Activated naive CD4-positive, alpha-beta T cell treated with anti-CD3 and anti-CD28 coated beads for 36 hours (primary cell): ENCODE measurements around the gene SLC4A7. TPM values are rescaled to one million over a fixed set of nuclear protein-coding genes. Genes with fewer than 3 reads are reported as not detected.

Experiments used
- CTCF ChIA-PET: fragments of 350-600 bp; sonication (Branson Sonifier 250); formaldehyde crosslinking; loops from one replicate; lab custom pipeline; 2021; ENCODE audit warnings: antibody characterized with exemption; lab: Charles Lee
- DNase-seq: peaks from one replicate; pipeline ENCODE4 v3.0.0-alpha.2; 2020
- H3K27ac Mint-ChIP-seq: one replicate; pipeline ENCODE4 v1.8.0; 2021; ENCODE audit warnings: mild to moderate bottlenecking, mixed read lengths
- H3K27me3 Mint-ChIP-seq: one replicate; pipeline ENCODE4 v1.8.0; 2021; ENCODE audit warnings: low read depth, mixed read lengths
- H3K36me3 Mint-ChIP-seq: one replicate; pipeline ENCODE4 v1.8.0; 2021; ENCODE audit warnings: low read depth, mixed read lengths
- H3K4me1 Mint-ChIP-seq: one replicate; pipeline ENCODE4 v1.8.0; 2021; ENCODE audit warnings: low read depth, mixed read lengths
- H3K4me3 Mint-ChIP-seq: one replicate; pipeline ENCODE4 v1.8.0; 2021; ENCODE audit warnings: mild to moderate bottlenecking, moderate library complexity, mixed read lengths
- H3K9me3 Mint-ChIP-seq: one replicate; pipeline ENCODE4 v1.8.0; 2021; ENCODE audit warnings: mixed read lengths
- intact Hi-C: fragments of 100-400 bp; cut with micrococcal nuclease; formaldehyde crosslinking; loops from one replicate; pipeline ENCODE4 v1.15.1; 2023
- total RNA-seq, 2 experiments: library from RNA; stranded (reverse); gene quantifications; one replicate each; pipeline ENCODE4 v1.2.3, GENCODE V29; 2021

The SLC4A7 gene
- total RNA-seq, 2 experiments from 2014 or later: 37.0 to 39.0 TPM

- no peaks in the 10 kb centered on the region for H3K36me3 Mint-ChIP-seq
- CTCF ChIA-PET: interaction anchor here (1.0 kb wide), 1 partner anchor 29 kb away, joined by 3 read pairs; no protein-coding TSS in a partner anchor
- H3K9me3 Mint-ChIP-seq: no peaks in the 10 kb centered on the region
- no peaks in the 10 kb centered on the region for H3K4me1 Mint-ChIP-seq
- H3K27ac Mint-ChIP-seq: no peak overlapping the region
- intact Hi-C loops: no loop called here
- no peaks in the 10 kb centered on the region for H3K27me3 Mint-ChIP-seq
- no peak for DNase-seq
- H3K4me3 Mint-ChIP-seq: no peak overlapping the region
These were observed 23.5 kb upstream of the SLC4A7 start for GRCh38 chr3:27507515-27508266.

- no peaks in the 10 kb centered on the region for H3K36me3 Mint-ChIP-seq
- intact Hi-C loops: no loop called here
- H3K27me3 Mint-ChIP-seq: no peaks in the 10 kb centered on the region
These were observed 22.9 kb upstream of the SLC4A7 start for GRCh38 chr3:27507111-27507510.

GRCh38 chr3:27504749-27505148 lies 20.6 kb upstream of the SLC4A7 start:
- Mint-ChIP-seq H3K4me1 (no peaks in the 10 kb centered on the region), H3K9me3 (no peaks in the 10 kb centered on the region), H3K36me3 (no peaks in the 10 kb centered on the region), H3K4me3 (no peak overlapping the region), H3K27ac (no peak overlapping the region), H3K27me3 (no peaks in the 10 kb centered on the region)
- no peak for DNase-seq
- intact Hi-C loops: no loop called here
- CTCF ChIA-PET: no interaction called here

More at GRCh38 chr3:27507111-27507510, 22.9 kb upstream of the SLC4A7 start:
- Mint-ChIP-seq H3K9me3 (no peaks in the 10 kb centered on the region), H3K4me3 (no peak overlapping the region), H3K27ac (no peak overlapping the region), H3K4me1 (no peaks in the 10 kb centered on the region)
- CTCF ChIA-PET: interaction anchor here (1.0 kb wide), 1 partner anchor 30 kb away, joined by 3 read pairs; no protein-coding TSS in a partner anchor
- no peak for DNase-seq

- Mint-ChIP-seq H3K36me3 (no peaks in the 10 kb centered on the region), H3K4me1 (no peaks in the 10 kb centered on the region), H3K9me3 (no peaks in the 10 kb centered on the region), H3K27me3 (no peaks in the 10 kb centered on the region), H3K4me3 (no peak overlapping the region), H3K27ac (no peak overlapping the region)
- CTCF ChIA-PET: interaction anchor here (0.8 kb wide), 1 partner anchor 10 kb away, joined by 4 read pairs; no protein-coding TSS in a partner anchor
- intact Hi-C loops: no loop called here
- DNase-seq: no peak
These were observed 19.3 kb upstream of the SLC4A7 start for GRCh38 chr3:27503526-27503925.

- Mint-ChIP-seq H3K27ac (no peak overlapping the region), H3K4me3 (no peak overlapping the region), H3K36me3 (no peaks in the 10 kb centered on the region), H3K27me3 (no peaks in the 10 kb centered on the region), H3K4me1 (peaks cover under 1% of the 10 kb centered on the region), H3K9me3 (no peaks in the 10 kb centered on the region)
- no peak for DNase-seq
- CTCF ChIA-PET: no interaction called here
- intact Hi-C loops: no loop called here
These were observed 17.6 kb upstream of the SLC4A7 start for GRCh38 chr3:27501759-27502158.

- intact Hi-C loops: no loop called here
- CTCF ChIA-PET: no interaction called here
- no peak overlapping the region for H3K27ac Mint-ChIP-seq
- no peak overlapping the region for H3K4me3 Mint-ChIP-seq
- no peaks in the 10 kb centered on the region for H3K27me3 Mint-ChIP-seq
- H3K36me3 Mint-ChIP-seq: no peaks in the 10 kb centered on the region
- peaks cover 4% of the 10 kb centered on the region for H3K4me1 Mint-ChIP-seq
- no peak for DNase-seq
- H3K9me3 Mint-ChIP-seq: no peaks in the 10 kb centered on the region
These were observed 16.8 kb upstream of the SLC4A7 start for GRCh38 chr3:27500986-27501385.

- Mint-ChIP-seq H3K4me3 (no peak overlapping the region), H3K4me1 (peaks cover 4% of the 10 kb centered on the region), H3K27ac (no peak overlapping the region), H3K9me3 (no peaks in the 10 kb centered on the region), H3K27me3 (no peaks in the 10 kb centered on the region), H3K36me3 (no peaks in the 10 kb centered on the region)
- no peak for DNase-seq
- CTCF ChIA-PET: no interaction called here
- intact Hi-C loops: no loop called here
These were observed 15.9 kb upstream of the SLC4A7 start for GRCh38 chr3:27500035-27500434.

- Mint-ChIP-seq H3K27ac (no peak overlapping the region), H3K4me1 (peaks cover 4% of the 10 kb centered on the region), H3K9me3 (no peaks in the 10 kb centered on the region), H3K27me3 (no peaks in the 10 kb centered on the region), H3K36me3 (no peaks in the 10 kb centered on the region), H3K4me3 (no peak overlapping the region)
- DNase-seq: no peak
- CTCF ChIA-PET: no interaction called here
- intact Hi-C loops: no loop called here
These were observed 10.6 kb upstream of the SLC4A7 start for GRCh38 chr3:27494784-27495183.

GRCh38 chr3:27488821-27489220 lies 4.6 kb upstream of the SLC4A7 start:
- intact Hi-C loops: loop anchor here (10.0 kb wide), 2 partner anchors 106 to 396 kb away; no protein-coding TSS in a partner anchor
- CTCF ChIA-PET: interaction anchor here (0.6 to 0.7 kb wide), 2 partner anchors 150 to 177 kb away, joined by 4 read pairs; no protein-coding TSS in a partner anchor
- H3K9me3 Mint-ChIP-seq: no peaks in the 10 kb centered on the region

GRCh38 chr3:27487383-27487782 lies 3.2 kb upstream of the SLC4A7 start:
- peaks cover under 1% of the 10 kb centered on the region for H3K4me1 Mint-ChIP-seq
- DNase-seq: no peak
- no peak overlapping the region for H3K4me3 Mint-ChIP-seq
- H3K27ac Mint-ChIP-seq: no peak overlapping the region
- no peaks in the 10 kb centered on the region for H3K9me3 Mint-ChIP-seq
- CTCF ChIA-PET: interaction anchor here (2.4 kb wide), 1 partner anchor 20 kb away, joined by 7 read pairs; no protein-coding TSS in a partner anchor
- H3K27me3 Mint-ChIP-seq: no peaks in the 10 kb centered on the region
- intact Hi-C loops: loop anchor here (10.0 kb wide), 2 partner anchors 107 to 397 kb away; no protein-coding TSS in a partner anchor
- H3K36me3 Mint-ChIP-seq: peaks cover 5% of the 10 kb centered on the region

More at GRCh38 chr3:27488821-27489220, 4.6 kb upstream of the SLC4A7 start:
- H3K27ac Mint-ChIP-seq: no peak overlapping the region
- DNase-seq: no peak
- H3K4me3 Mint-ChIP-seq: no peak overlapping the region
- no peaks in the 10 kb centered on the region for H3K4me1 Mint-ChIP-seq
- H3K36me3 Mint-ChIP-seq: no peaks in the 10 kb centered on the region
- no peaks in the 10 kb centered on the region for H3K27me3 Mint-ChIP-seq

GRCh38 chr3:27486336-27486735 lies 2.2 kb upstream of the SLC4A7 start:
- DNase-seq: no peak
- H3K27ac Mint-ChIP-seq: no peak overlapping the region
- intact Hi-C loops: loop anchor here (10.0 kb wide), 2 partner anchors 108 to 398 kb away; no protein-coding TSS in a partner anchor
- H3K27me3 Mint-ChIP-seq: no peaks in the 10 kb centered on the region
- CTCF ChIA-PET: interaction anchor here (0.6 to 2.4 kb wide), 4 partner anchors 9 to 225 kb away, joined by 3 to 11 read pairs (median 6); no protein-coding TSS in a partner anchor
- no peaks in the 10 kb centered on the region for H3K9me3 Mint-ChIP-seq
- no peak overlapping the region for H3K4me3 Mint-ChIP-seq
- H3K4me1 Mint-ChIP-seq: peaks cover 10% of the 10 kb centered on the region
- H3K36me3 Mint-ChIP-seq: peaks cover 5% of the 10 kb centered on the region

- DNase-seq: no peak
- peaks cover 15% of the 10 kb centered on the region for H3K4me1 Mint-ChIP-seq
- CTCF ChIA-PET: interaction anchor here (0.6 to 2.4 kb wide), 4 partner anchors 9 to 226 kb away, joined by 3 to 11 read pairs (median 6); no protein-coding TSS in a partner anchor
- H3K27me3 Mint-ChIP-seq: no peaks in the 10 kb centered on the region
- H3K4me3 Mint-ChIP-seq: no peak overlapping the region
- H3K9me3 Mint-ChIP-seq: no peaks in the 10 kb centered on the region
- H3K36me3 Mint-ChIP-seq: peaks cover 5% of the 10 kb centered on the region
- intact Hi-C loops: loop anchor here (2.0 to 10.0 kb wide), 6 partner anchors 31 to 1821 kb away; partner anchors contain the start of genes NGLY1 and TOP2B
- H3K27ac Mint-ChIP-seq: no peak overlapping the region
These were observed 1.7 kb upstream of the SLC4A7 start for GRCh38 chr3:27485866-27486265.
